Upper lobe of left lung (tissue), 4 donors: ENCODE data around the gene ARHGAP45.

ENCODE experiments used
- EP300 ChIP-seq, 4 donors: sonication (generic); formaldehyde crosslinking; IDR thresholded peaks; one replicate each; pipeline ENCODE4 v1.5.1; 2017; ENCODE audit warnings: antibody characterized with exemption in 4 of 4, control low read depth in 2 of 4
- POLR2A ChIP-seq, 4 donors: fragments of 450-650 bp; IDR thresholded peaks; one replicate each; pipeline ENCODE4 v1.5.1; 2016 to 2017; ENCODE audit warnings: antibody characterized with exemption in 4 of 4, mild to moderate bottlenecking in 2 of 4
- POLR2AphosphoS5 ChIP-seq, 2 donors: sonication (generic); formaldehyde crosslinking; IDR thresholded peaks; one replicate each; pipeline ENCODE4 v1.5.1; 2017; ENCODE audit warnings: antibody characterized with exemption in 2 of 2
- TF ChIP-seq, protein P1 (sequence below), 6 experiments: fragments of 450-650 bp in 4 of 6; fragments of 200-600 bp in 2 of 6; sonication (generic) in 2 of 6; IDR thresholded peaks; one replicate each; pipeline ENCODE4 v1.5.1; 2016 to 2019; ENCODE audit warnings: antibody characterized with exemption in 6 of 6

- TF ChIP-seq, protein P1, sequence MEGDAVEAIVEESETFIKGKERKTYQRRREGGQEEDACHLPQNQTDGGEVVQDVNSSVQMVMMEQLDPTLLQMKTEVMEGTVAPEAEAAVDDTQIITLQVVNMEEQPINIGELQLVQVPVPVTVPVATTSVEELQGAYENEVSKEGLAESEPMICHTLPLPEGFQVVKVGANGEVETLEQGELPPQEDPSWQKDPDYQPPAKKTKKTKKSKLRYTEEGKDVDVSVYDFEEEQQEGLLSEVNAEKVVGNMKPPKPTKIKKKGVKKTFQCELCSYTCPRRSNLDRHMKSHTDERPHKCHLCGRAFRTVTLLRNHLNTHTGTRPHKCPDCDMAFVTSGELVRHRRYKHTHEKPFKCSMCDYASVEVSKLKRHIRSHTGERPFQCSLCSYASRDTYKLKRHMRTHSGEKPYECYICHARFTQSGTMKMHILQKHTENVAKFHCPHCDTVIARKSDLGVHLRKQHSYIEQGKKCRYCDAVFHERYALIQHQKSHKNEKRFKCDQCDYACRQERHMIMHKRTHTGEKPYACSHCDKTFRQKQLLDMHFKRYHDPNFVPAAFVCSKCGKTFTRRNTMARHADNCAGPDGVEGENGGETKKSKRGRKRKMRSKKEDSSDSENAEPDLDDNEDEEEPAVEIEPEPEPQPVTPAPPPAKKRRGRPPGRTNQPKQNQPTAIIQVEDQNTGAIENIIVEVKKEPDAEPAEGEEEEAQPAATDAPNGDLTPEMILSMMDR (IDR thresholded peaks at IDR 0.05) = no peak
- TF ChIP-seq POLR2A (IDR thresholded peaks at IDR 0.05) (no peak), POLR2AphosphoS5 (IDR thresholded peaks at IDR 0.05) (no peak), EP300 (IDR thresholded peaks at IDR 0.05) (no peak)
Observed at GRCh38 chr19:1026783-1027649, 40.0 kb upstream of the ARHGAP45 start.
